WTC11 (cell line): ENCODE measurements around the gene TGDS. TPM values are rescaled to one million over a fixed set of nuclear protein-coding genes. Genes with fewer than 3 reads are reported as not detected.

Source experiments
- ATAC-seq: fragments of 200-7000 bp; cut with Tn5 transposase; 2 replicates; pipeline ENCODE4 v1.10.0; 2021; ENCODE audit warnings: mild to moderate bottlenecking, moderate library complexity
- CTCF ChIA-PET: fragments of 300-600 bp; sonication (Branson Sonifier 250); formaldehyde crosslinking; loops from one replicate; lab custom pipeline; 2021; ENCODE audit warnings: antibody characterized with exemption; lab: Charles Lee
- POLR2A ChIA-PET: fragments of 350-600 bp; sonication (Branson Sonifier 250); formaldehyde crosslinking; loops from one replicate; lab custom pipeline; 2021; ENCODE audit warnings: antibody characterized with exemption; lab: Charles Lee
- DNase-seq: peaks from one replicate; pipeline ENCODE4 v3.0.0; 2021; ENCODE audit warnings: low spot score
- H3K27ac Mint-ChIP-seq: 2 replicates; pipeline ENCODE4 v1.8.0; 2021; ENCODE audit warnings: mixed read lengths
- H3K27me3 Mint-ChIP-seq: 2 replicates; pipeline ENCODE4 v1.8.0; 2021; ENCODE audit warnings: low read depth, mild to moderate bottlenecking, moderate library complexity, mixed read lengths
- H3K36me3 Mint-ChIP-seq: 2 replicates; pipeline ENCODE4 v1.8.0; 2021; ENCODE audit warnings: mixed read lengths
- H3K4me1 Mint-ChIP-seq: 2 replicates; pipeline ENCODE4 v1.8.0; 2022; ENCODE audit warnings: mixed read lengths
- H3K4me3 Mint-ChIP-seq: 2 replicates; pipeline ENCODE4 v1.8.0; 2021; ENCODE audit warnings: mild to moderate bottlenecking, moderate library complexity, mixed read lengths
- H3K9me3 Mint-ChIP-seq: 2 replicates; pipeline ENCODE4 v1.8.0; 2021; ENCODE audit warnings: mixed read lengths
- CBFB ChIP-seq: sonication (generic); formaldehyde crosslinking; IDR thresholded peaks from 2 replicates; pipeline ENCODE4 v1.8.1; 2022; ENCODE audit warnings: mild to moderate bottlenecking, low read depth, missing genetic modification reagents
- ELF4 ChIP-seq: sonication (generic); formaldehyde crosslinking; IDR thresholded peaks from 2 replicates; pipeline ENCODE4 v1.8.1; 2022; ENCODE audit warnings: low read depth, mild to moderate bottlenecking, moderate library complexity, missing genetic modification reagents
- JAZF1 ChIP-seq: fragments of 250-450 bp; sonication (Bioruptor Pico); IDR thresholded peaks from 2 replicates; pipeline ENCODE4 v1.9.0; 2021; ENCODE audit warnings: moderate library complexity, mild to moderate bottlenecking, inconsistent platforms
- JUN ChIP-seq: sonication (generic); formaldehyde crosslinking; IDR thresholded peaks from 2 replicates; pipeline ENCODE4 v1.8.0; 2023; ENCODE audit warnings: mild to moderate bottlenecking, missing genetic modification reagents
- NR3C1 ChIP-seq: sonication (generic); formaldehyde crosslinking; conservative IDR thresholded peaks from 2 replicates; pipeline ENCODE4 v1.8.1; 2023; ENCODE audit warnings: low read depth, mild to moderate bottlenecking, missing genetic modification reagents
- RELA ChIP-seq: sonication (generic); formaldehyde crosslinking; IDR thresholded peaks from 2 replicates; pipeline ENCODE4 v1.8.1; 2022; ENCODE audit warnings: missing genetic modification reagents, mild to moderate bottlenecking, borderline replicate concordance
- SMAD4 ChIP-seq: sonication (generic); formaldehyde crosslinking; IDR thresholded peaks from 2 replicates; pipeline ENCODE4 v1.8.0; 2022; ENCODE audit warnings: mild to moderate bottlenecking, missing genetic modification reagents
- SOX15 ChIP-seq: fragments of 250-450 bp; sonication (Bioruptor Pico); IDR thresholded peaks from 2 replicates; pipeline ENCODE4 v1.9.0; 2021; ENCODE audit warnings: mild to moderate bottlenecking
- TEAD1 ChIP-seq: sonication (generic); formaldehyde crosslinking; IDR thresholded peaks from 2 replicates; pipeline ENCODE4 v1.8.0; 2022; ENCODE audit warnings: mild to moderate bottlenecking, missing genetic modification reagents
- ZNF232 ChIP-seq: sonication (generic); formaldehyde crosslinking; IDR thresholded peaks from 2 replicates; pipeline ENCODE4 v1.8.0; 2022; ENCODE audit warnings: mild to moderate bottlenecking, missing genetic modification reagents
- ZNF263 ChIP-seq: sonication (generic); formaldehyde crosslinking; IDR thresholded peaks from 2 replicates; pipeline ENCODE4 v1.8.1; 2022; ENCODE audit warnings: low read depth, mild to moderate bottlenecking, moderate library complexity, missing genetic modification reagents
- ZNF416 ChIP-seq: fragments of 250-450 bp; sonication (Bioruptor Pico); IDR thresholded peaks from 2 replicates; pipeline ENCODE4 v1.9.0; 2021; ENCODE audit warnings: mild to moderate bottlenecking, inconsistent platforms
- ZNF423 ChIP-seq: fragments of 250-450 bp; sonication (Bioruptor Pico); IDR thresholded peaks from 2 replicates; pipeline ENCODE4 v2.1.2; 2022; ENCODE audit warnings: mild to moderate bottlenecking, moderate library complexity
- ZNF671 ChIP-seq: fragments of 250-450 bp; sonication (Bioruptor Pico); IDR thresholded peaks from 2 replicates; pipeline ENCODE4 v1.8.0; 2021; ENCODE audit warnings: mild to moderate bottlenecking
- total RNA-seq: library from RNA; stranded (reverse); gene quantifications from 3 replicates; pipeline ENCODE4 v1.2.3, GENCODE V29; 2021
- TF ChIP-seq, protein P1 (sequence below): sonication (generic); formaldehyde crosslinking; IDR thresholded peaks from 2 replicates; pipeline ENCODE4 v1.8.1; 2023; ENCODE audit warnings: mild to moderate bottlenecking, missing genetic modification reagents
- TF ChIP-seq, protein P2 (sequence below): sonication (generic); formaldehyde crosslinking; IDR thresholded peaks from 2 replicates; pipeline ENCODE4 v1.8.0; 2022; ENCODE audit warnings: mild to moderate bottlenecking, missing genetic modification reagents
- TF ChIP-seq, protein P3 (sequence below): sonication (generic); formaldehyde crosslinking; IDR thresholded peaks from 2 replicates; pipeline ENCODE4 v1.8.0; 2023; ENCODE audit warnings: missing genetic modification reagents, mild to moderate bottlenecking, borderline replicate concordance
- TF ChIP-seq, protein P4 (sequence below): sonication (generic); formaldehyde crosslinking; IDR thresholded peaks from 2 replicates; pipeline ENCODE4 v1.8.0; 2023; ENCODE audit warnings: missing genetic modification reagents
- TF ChIP-seq, protein P5 (sequence below): sonication (generic); formaldehyde crosslinking; IDR thresholded peaks from 2 replicates; pipeline ENCODE4 v1.8.1; 2023; ENCODE audit warnings: mild to moderate bottlenecking, missing genetic modification reagents, moderate library complexity
- TF ChIP-seq, protein P6 (sequence below): sonication (generic); formaldehyde crosslinking; IDR thresholded peaks from 2 replicates; pipeline ENCODE4 v1.8.0; 2022; ENCODE audit warnings: mild to moderate bottlenecking, missing genetic modification reagents

TGDS gene
- total RNA-seq, 1 experiment from 2014 or later = 12.5 TPM

DNA sequence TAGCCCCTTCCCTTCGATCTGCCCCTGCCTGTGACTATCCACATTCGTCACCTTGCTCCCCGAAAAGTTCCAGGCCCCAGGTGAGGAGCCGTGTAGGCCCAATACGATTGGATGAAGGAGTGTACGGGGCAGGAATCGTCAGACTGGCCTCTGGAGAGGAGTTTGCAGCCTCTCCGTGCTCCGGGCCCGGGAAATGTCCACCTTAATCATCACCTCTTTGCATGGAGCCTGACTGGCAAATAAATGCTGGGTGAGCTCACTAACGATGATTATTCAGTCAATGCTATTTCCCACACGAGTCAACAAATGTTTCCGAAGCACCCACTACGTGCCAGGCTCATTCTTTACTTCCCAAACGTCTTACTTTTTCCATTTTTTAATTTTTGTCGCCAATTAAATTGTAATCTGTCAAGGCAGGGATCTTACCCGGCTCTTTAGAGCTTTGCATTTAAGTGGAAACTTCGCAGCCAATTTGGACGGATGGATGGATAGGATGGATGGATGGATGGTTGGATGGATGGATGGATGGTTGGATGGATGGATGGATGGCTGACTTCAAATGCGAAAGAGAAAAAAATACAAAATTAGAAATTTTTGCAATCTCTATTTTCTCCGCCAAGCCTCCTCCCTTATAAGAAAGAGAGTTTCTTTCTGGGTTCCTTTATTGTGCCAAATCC lies 45.8 kb downstream of the TGDS start:
- ChIA-PET POLR2A (interaction anchor here (0.6 to 2.3 kb wide), 6 partner anchors 15 to 134 kb away, joined by 3 to 11 read pairs (median 6); partner anchors contain the start of genes GPR180 and TGDS), CTCF (interaction anchor here (0.8 to 2.3 kb wide), 11 partner anchors 14 to 134 kb away, joined by 3 to 16 read pairs (median 4); partner anchors contain the start of gene TGDS)
- peak; percentile 51 for ATAC-seq
- TF ChIP-seq, protein P1, sequence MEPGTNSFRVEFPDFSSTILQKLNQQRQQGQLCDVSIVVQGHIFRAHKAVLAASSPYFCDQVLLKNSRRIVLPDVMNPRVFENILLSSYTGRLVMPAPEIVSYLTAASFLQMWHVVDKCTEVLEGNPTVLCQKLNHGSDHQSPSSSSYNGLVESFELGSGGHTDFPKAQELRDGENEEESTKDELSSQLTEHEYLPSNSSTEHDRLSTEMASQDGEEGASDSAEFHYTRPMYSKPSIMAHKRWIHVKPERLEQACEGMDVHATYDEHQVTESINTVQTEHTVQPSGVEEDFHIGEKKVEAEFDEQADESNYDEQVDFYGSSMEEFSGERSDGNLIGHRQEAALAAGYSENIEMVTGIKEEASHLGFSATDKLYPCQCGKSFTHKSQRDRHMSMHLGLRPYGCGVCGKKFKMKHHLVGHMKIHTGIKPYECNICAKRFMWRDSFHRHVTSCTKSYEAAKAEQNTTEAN (CRISPR knock-in tag) = 0 out of 2 replicates have a peak, but pooled peaks have one; percentile 41
- TF ChIP-seq ZNF671 (no peak), SOX15 (CRISPR knock-in tag) (no peak)
- peaks cover 7% of the 10 kb centered on the region for H3K36me3 Mint-ChIP-seq
- H3K4me3 Mint-ChIP-seq = peak overlapping the region; percentile 83
- H3K4me1 Mint-ChIP-seq = peaks cover 36% of the 10 kb centered on the region
- peaks cover 17% of the 10 kb centered on the region for H3K27me3 Mint-ChIP-seq
- DNase-seq = no peak
- H3K9me3 Mint-ChIP-seq = peaks cover 7% of the 10 kb centered on the region
- H3K27ac Mint-ChIP-seq = peak overlapping the region; percentile 92

DNA sequence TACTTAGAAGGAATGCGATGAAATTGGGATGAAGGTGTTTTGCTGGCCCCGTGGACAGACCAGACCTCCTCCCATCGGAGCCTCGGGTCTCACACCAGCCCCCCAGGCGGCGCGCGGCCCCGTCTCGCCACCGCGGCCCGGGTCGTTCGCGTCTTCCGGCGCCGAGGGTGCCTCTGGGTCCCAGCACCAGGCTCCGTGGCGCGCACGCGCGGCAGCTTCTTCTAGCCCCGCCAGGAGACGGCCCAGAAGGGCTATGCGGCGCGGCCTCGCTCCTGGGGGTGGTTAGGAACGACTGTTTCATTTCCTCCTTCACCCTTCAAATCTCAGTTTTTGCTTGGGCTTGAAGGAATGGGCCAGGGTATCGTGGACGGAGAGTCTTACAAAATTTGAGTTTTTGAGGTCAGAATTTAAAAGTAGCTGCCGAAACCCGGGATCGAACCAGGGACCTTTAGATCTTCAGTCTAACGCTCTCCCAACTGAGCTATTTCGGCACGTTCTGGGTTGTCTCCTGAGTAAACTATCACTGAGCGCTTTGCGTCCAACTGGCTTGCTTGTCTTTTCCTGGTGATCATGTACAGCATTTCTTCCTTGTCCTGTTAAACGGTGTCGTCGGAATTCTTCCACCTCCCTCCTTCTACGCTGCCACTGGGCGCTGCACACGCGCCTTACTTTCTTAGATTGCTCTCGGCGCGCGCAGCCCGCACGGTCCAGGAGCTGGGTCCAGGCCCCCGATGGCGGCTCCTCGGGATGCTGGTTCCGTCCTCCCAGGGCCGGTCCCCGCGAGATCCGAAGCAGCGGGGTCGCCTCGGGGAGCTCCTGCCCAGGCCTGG lies 46.5 kb downstream of the TGDS start:
- DNase-seq = peak; percentile 88
- peaks cover 36% of the 10 kb centered on the region for H3K4me1 Mint-ChIP-seq
- H3K36me3 Mint-ChIP-seq = peaks cover 12% of the 10 kb centered on the region
- H3K4me3 Mint-ChIP-seq = peak overlapping the region; percentile 83
- ChIA-PET CTCF (interaction anchor here (0.8 to 2.3 kb wide), 12 partner anchors 10 to 133 kb away, joined by 3 to 16 read pairs (median 4); partner anchors contain the start of gene TGDS), POLR2A (interaction anchor here (0.6 to 2.3 kb wide), 6 partner anchors 14 to 135 kb away, joined by 3 to 11 read pairs (median 6); partner anchors contain the start of genes GPR180 and TGDS)
- peaks cover 14% of the 10 kb centered on the region for H3K9me3 Mint-ChIP-seq
- H3K27me3 Mint-ChIP-seq = peaks cover 17% of the 10 kb centered on the region
- peak; percentile 74 for ATAC-seq
- peak overlapping the region; percentile 91 for H3K27ac Mint-ChIP-seq
- TF ChIP-seq ELF4 (CRISPR knock-in tag) (no peak), RELA (CRISPR knock-in tag) (0 out of 2 replicates have a peak, but pooled peaks have one; percentile 30), JAZF1 (no peak), NR3C1 (CRISPR knock-in tag) (0 out of 2 replicates have a peak, but pooled peaks have one; percentile 15), ZNF423 (CRISPR knock-in tag) (0 out of 2 replicates have a peak, but pooled peaks have one; percentile 1), JUN (CRISPR knock-in tag) (no peak), CBFB (CRISPR knock-in tag) (no peak), SMAD4 (CRISPR knock-in tag) (0 out of 2 replicates have a peak, but pooled peaks have one; percentile 16), ZNF263 (CRISPR knock-in tag) (no peak), TEAD1 (CRISPR knock-in tag) (no peak; the same call in 1 of the 2 replicates), ZNF416 (CRISPR knock-in tag) (no peak), ZNF232 (CRISPR knock-in tag) (peak; percentile 62; the same call in 1 of the 2 replicates)
- TF ChIP-seq, protein P2, sequence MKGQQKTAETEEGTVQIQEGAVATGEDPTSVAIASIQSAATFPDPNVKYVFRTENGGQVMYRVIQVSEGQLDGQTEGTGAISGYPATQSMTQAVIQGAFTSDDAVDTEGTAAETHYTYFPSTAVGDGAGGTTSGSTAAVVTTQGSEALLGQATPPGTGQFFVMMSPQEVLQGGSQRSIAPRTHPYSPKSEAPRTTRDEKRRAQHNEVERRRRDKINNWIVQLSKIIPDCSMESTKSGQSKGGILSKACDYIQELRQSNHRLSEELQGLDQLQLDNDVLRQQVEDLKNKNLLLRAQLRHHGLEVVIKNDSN = 0 out of 2 replicates have a peak, but pooled peaks have one; percentile 18
- TF ChIP-seq, protein P3, sequence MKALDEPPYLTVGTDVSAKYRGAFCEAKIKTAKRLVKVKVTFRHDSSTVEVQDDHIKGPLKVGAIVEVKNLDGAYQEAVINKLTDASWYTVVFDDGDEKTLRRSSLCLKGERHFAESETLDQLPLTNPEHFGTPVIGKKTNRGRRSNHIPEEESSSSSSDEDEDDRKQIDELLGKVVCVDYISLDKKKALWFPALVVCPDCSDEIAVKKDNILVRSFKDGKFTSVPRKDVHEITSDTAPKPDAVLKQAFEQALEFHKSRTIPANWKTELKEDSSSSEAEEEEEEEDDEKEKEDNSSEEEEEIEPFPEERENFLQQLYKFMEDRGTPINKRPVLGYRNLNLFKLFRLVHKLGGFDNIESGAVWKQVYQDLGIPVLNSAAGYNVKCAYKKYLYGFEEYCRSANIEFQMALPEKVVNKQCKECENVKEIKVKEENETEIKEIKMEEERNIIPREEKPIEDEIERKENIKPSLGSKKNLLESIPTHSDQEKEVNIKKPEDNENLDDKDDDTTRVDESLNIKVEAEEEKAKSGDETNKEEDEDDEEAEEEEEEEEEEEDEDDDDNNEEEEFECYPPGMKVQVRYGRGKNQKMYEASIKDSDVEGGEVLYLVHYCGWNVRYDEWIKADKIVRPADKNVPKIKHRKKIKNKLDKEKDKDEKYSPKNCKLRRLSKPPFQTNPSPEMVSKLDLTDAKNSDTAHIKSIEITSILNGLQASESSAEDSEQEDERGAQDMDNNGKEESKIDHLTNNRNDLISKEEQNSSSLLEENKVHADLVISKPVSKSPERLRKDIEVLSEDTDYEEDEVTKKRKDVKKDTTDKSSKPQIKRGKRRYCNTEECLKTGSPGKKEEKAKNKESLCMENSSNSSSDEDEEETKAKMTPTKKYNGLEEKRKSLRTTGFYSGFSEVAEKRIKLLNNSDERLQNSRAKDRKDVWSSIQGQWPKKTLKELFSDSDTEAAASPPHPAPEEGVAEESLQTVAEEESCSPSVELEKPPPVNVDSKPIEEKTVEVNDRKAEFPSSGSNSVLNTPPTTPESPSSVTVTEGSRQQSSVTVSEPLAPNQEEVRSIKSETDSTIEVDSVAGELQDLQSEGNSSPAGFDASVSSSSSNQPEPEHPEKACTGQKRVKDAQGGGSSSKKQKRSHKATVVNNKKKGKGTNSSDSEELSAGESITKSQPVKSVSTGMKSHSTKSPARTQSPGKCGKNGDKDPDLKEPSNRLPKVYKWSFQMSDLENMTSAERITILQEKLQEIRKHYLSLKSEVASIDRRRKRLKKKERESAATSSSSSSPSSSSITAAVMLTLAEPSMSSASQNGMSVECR (CRISPR knock-in tag) = 0 out of 2 replicates have a peak, but pooled peaks have one; percentile 44
- TF ChIP-seq, protein P4, sequence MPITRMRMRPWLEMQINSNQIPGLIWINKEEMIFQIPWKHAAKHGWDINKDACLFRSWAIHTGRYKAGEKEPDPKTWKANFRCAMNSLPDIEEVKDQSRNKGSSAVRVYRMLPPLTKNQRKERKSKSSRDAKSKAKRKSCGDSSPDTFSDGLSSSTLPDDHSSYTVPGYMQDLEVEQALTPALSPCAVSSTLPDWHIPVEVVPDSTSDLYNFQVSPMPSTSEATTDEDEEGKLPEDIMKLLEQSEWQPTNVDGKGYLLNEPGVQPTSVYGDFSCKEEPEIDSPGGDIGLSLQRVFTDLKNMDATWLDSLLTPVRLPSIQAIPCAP (CRISPR knock-in tag) = no peak
- TF ChIP-seq, protein P5, sequence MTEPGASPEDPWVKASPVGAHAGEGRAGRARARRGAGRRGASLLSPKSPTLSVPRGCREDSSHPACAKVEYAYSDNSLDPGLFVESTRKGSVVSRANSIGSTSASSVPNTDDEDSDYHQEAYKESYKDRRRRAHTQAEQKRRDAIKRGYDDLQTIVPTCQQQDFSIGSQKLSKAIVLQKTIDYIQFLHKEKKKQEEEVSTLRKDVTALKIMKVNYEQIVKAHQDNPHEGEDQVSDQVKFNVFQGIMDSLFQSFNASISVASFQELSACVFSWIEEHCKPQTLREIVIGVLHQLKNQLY (CRISPR knock-in tag) = no peak
- TF ChIP-seq, protein P6, sequence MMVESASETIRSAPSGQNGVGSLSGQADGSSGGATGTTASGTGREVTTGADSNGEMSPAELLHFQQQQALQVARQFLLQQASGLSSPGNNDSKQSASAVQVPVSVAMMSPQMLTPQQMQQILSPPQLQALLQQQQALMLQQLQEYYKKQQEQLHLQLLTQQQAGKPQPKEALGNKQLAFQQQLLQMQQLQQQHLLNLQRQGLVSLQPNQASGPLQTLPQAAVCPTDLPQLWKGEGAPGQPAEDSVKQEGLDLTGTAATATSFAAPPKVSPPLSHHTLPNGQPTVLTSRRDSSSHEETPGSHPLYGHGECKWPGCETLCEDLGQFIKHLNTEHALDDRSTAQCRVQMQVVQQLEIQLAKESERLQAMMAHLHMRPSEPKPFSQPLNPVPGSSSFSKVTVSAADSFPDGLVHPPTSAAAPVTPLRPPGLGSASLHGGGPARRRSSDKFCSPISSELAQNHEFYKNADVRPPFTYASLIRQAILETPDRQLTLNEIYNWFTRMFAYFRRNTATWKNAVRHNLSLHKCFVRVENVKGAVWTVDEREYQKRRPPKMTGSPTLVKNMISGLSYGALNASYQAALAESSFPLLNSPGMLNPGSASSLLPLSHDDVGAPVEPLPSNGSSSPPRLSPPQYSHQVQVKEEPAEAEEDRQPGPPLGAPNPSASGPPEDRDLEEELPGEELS (CRISPR knock-in tag) = peak; percentile 64; the same call in 1 of the 2 replicates
